Right lobe of liver (tissue), 6 donors: ENCODE data around the gene CACNB2. TPM values are rescaled to one million over a fixed set of nuclear protein-coding genes. Genes with fewer than 3 reads are reported as not detected.
"Not testable (repeated sequence)": the region's sequence is repeated elsewhere in the genome, so short reads cannot be mapped to it uniquely, and the experiment has no call there.

ENCODE experiments used
- ATAC-seq, 4 donors: fragments of 200-7000 bp; cut with Tn5 transposase; one replicate each; pipeline ENCODE4 v1.9.1; 2020; ENCODE audit warnings: mild to moderate bottlenecking in 4 of 4, moderate library complexity in 4 of 4
- DNase-seq, 3 donors: peaks; one replicate each; pipeline ENCODE4 v3.0.0-alpha.2; 2020
- H3K27ac ChIP-seq, 3 donors: fragments of 200-600 bp; one replicate each; pipeline ENCODE4 v1.8.0; 2022
- H3K27me3 ChIP-seq, 2 donors: fragments of 200-600 bp; one replicate each; pipeline ENCODE4 v1.8.0; 2022
- H3K36me3 ChIP-seq, 4 donors: fragments of 200-600 bp; sonication (generic) in 1 of 4; one replicate each; pipeline versions ENCODE4 v1.5.1 to v1.8.0; 2017 to 2022; ENCODE audit warnings: control low read depth in 1 of 4
- H3K4me1 ChIP-seq, 4 donors: fragments of 200-600 bp; sonication (generic) in 1 of 4; one replicate each; pipeline versions ENCODE4 v1.5.1 to v1.8.0; 2017 to 2022; ENCODE audit warnings: control low read depth in 1 of 4
- H3K4me3 ChIP-seq, 3 donors: fragments of 200-600 bp; one replicate each; pipeline ENCODE4 v1.8.0; 2022
- H3K9me3 ChIP-seq, 4 donors: fragments of 200-600 bp; sonication (generic) in 1 of 4; one replicate each; pipeline versions ENCODE4 v1.5.1 to v1.8.0; 2017 to 2022; ENCODE audit warnings: control low read depth in 1 of 4
- POLR2A ChIP-seq: fragments of 450-650 bp; IDR thresholded peaks from one replicate; pipeline ENCODE4 v1.6.1; 2017; ENCODE audit warnings: antibody characterized with exemption, mild to moderate bottlenecking
- WGBS: methylation state at CpG from one replicate; pipeline ENCODE4 v1.1.6; 2018; ENCODE audit warnings: low coverage, low lambda C conversion rate; ENCODE audit not compliant: insufficient coverage; ENCODE audit errors: missing lambda C conversion rate; 5-methylcytosine and 5-hydroxymethylcytosine counted together
- intact Hi-C, 2 donors: fragments of 100-400 bp; cut with DNase I; formaldehyde crosslinking; loops; one replicate each; pipeline versions ENCODE4 v1.11.2 to v1.14.1; 2022
- total RNA-seq, 6 experiments: library from RNA; depleted of rRNA in 2 of 6; stranded (reverse); fragments of >200 nt in 2 of 6; fragmentation: NEBNext Ultra II Directional in 3 of 6; extraction: Animal tissue kit (Norgen Biotek cat#: 25700) in 3 of 6; gene quantifications; one replicate each; pipeline versions ENCODE4 v1.1.0 to v1.2.4, GENCODE V29; 2016 to 2023
- TF ChIP-seq, protein P1 (sequence below), 4 donors: fragments of 200-600 bp in 3 of 4; fragments of 450-650 bp in 1 of 4; IDR thresholded peaks; one replicate each; pipeline versions ENCODE4 v1.5.1 to v1.8.0; 2016 to 2022; ENCODE audit warnings: antibody characterized with exemption in 4 of 4, mild to moderate bottlenecking in 2 of 4
- donor health status: DM: no; HTN: yes; CAD: no.
- donor health status: DM: no; HTN: no; CAD: no.
- donor health status: DM: no; HTN: no; CAD: no.
- donor health status: DM: no; HTN: yes; CAD: no.
- donor health status: DM: no; HTN: yes; CAD: no.

CACNB2 gene
- total RNA-seq, 6 experiments from 2014 or later, result 0.12 to 1.8 (median 1.0) TPM; not detected in 1

DNA sequence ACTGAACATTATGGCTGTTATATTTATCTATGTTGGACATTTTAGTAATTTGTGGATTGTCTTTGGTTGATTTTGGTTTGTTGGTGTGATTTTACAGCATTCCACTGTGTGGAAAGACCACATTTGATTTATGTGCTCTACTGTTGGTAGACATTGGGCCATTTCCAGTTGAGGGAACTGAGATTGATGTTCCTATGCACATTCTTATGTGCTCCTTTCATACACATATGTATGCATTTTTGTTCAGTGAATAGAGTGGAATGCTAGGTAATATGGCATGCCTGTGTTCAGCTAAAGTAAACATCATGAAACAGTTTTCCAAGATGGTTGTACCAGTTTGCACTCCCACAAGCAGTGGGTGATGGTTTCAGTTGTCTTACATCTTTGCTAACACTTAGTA lies 15.1 kb downstream of the CACNB2 start:
- no peaks in the 10 kb centered on the region for H3K4me1 ChIP-seq
- H3K36me3 ChIP-seq, result no peaks in the 10 kb centered on the region
- H3K27ac ChIP-seq, result no peak overlapping the region
- intact Hi-C loops, result no loop called here
- no peaks in the 10 kb centered on the region for H3K9me3 ChIP-seq
- TF ChIP-seq, protein P1, sequence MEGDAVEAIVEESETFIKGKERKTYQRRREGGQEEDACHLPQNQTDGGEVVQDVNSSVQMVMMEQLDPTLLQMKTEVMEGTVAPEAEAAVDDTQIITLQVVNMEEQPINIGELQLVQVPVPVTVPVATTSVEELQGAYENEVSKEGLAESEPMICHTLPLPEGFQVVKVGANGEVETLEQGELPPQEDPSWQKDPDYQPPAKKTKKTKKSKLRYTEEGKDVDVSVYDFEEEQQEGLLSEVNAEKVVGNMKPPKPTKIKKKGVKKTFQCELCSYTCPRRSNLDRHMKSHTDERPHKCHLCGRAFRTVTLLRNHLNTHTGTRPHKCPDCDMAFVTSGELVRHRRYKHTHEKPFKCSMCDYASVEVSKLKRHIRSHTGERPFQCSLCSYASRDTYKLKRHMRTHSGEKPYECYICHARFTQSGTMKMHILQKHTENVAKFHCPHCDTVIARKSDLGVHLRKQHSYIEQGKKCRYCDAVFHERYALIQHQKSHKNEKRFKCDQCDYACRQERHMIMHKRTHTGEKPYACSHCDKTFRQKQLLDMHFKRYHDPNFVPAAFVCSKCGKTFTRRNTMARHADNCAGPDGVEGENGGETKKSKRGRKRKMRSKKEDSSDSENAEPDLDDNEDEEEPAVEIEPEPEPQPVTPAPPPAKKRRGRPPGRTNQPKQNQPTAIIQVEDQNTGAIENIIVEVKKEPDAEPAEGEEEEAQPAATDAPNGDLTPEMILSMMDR (IDR thresholded peaks at IDR 0.05), result no peak
- no peak overlapping the region for H3K4me3 ChIP-seq
- no peak for DNase-seq
- no peak for ATAC-seq
- H3K27me3 ChIP-seq, result no peaks in the 10 kb centered on the region

GRCh38 chr10:18156797-18157196 lies 16.6 kb downstream of the CACNB2 start:
- H3K4me3 ChIP-seq, H3K27ac ChIP-seq, ATAC-seq, H3K4me1 ChIP-seq, DNase-seq, H3K9me3 ChIP-seq, H3K27me3 ChIP-seq, H3K36me3 ChIP-seq, intact Hi-C loops: not testable (repeated sequence)
- WGBS, result 52% methylated on average over 4 of the region's 8 CpGs

DNA sequence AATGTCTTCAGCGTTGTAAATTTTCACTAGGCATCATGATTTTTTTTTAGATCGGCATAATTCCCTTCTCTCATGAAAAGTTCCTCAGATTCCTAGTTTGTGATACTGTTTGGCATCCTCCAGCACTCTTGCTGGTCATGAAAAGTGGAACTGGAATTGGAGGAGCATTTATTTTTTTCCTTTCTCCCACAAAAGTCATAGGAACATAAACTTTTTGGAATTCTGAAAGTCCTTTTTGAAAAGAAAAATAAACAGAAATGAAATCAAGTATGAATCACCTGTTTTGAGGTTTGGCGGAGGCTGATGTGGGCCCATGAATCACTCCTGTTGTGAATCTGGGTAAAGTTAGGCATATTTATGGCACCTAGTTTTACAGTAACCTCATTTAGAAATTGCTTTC lies 17.7 kb downstream of the CACNB2 start:
- intact Hi-C loops, result no loop called here

GRCh38 chr10:18158773-18159265 lies 18.6 kb downstream of the CACNB2 start:
- H3K27ac ChIP-seq, result no peak overlapping the region
- no peaks in the 10 kb centered on the region for H3K9me3 ChIP-seq
- H3K27me3 ChIP-seq, result no peaks in the 10 kb centered on the region
- WGBS, result 59% methylated on average over 2 of the region's 2 CpGs
- DNase-seq (no peak), ATAC-seq (no peak)
- no peaks in the 10 kb centered on the region for H3K4me1 ChIP-seq
- intact Hi-C loops, result no loop called here
- H3K36me3 ChIP-seq, result no peaks in the 10 kb centered on the region
- TF ChIP-seq POLR2A, result no peak
- TF ChIP-seq, protein P1 (IDR thresholded peaks at IDR 0.05), result no peak
- no peak overlapping the region for H3K4me3 ChIP-seq

More for the DNA sequence above, 17.7 kb downstream of the CACNB2 start:
- no peak for TF ChIP-seq POLR2A
- TF ChIP-seq, protein P1 (IDR thresholded peaks at IDR 0.05), result no peak
- ATAC-seq, result no peak
- H3K9me3 ChIP-seq, result no peaks in the 10 kb centered on the region
- H3K36me3 ChIP-seq, result no peaks in the 10 kb centered on the region
- H3K27me3 ChIP-seq, result no peaks in the 10 kb centered on the region
- H3K4me1 ChIP-seq, result no peaks in the 10 kb centered on the region
- no peak overlapping the region for H3K27ac ChIP-seq
- no peak for DNase-seq
- WGBS, result 62% methylated on average over 3 of the region's 3 CpGs
- H3K4me3 ChIP-seq, result no peak overlapping the region

DNA sequence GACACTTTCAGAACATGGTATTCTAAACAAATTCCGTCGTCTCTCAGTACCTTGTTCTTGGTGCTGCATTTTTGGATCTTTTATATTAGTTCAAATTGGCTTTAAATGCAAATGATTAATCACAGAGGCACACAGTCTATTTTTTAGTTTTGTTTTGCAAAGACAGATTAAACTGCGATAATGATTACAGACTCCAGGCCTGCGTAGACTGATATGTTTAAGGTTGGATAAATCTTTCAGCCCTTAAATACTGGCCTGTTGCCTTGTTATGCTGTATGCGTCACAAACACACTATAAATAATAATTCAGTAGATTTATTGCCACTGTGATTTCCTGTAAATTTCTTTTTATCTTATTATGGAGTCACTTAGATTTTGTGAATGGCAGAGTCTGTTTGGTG lies 19.3 kb downstream of the CACNB2 start:
- Histone ChIP-seq H3K27ac (no peak overlapping the region), H3K36me3 (no peaks in the 10 kb centered on the region), H3K4me3 (no peak overlapping the region), H3K9me3 (no peaks in the 10 kb centered on the region), H3K27me3 (no peaks in the 10 kb centered on the region), H3K4me1 (no peaks in the 10 kb centered on the region)
- TF ChIP-seq POLR2A, result no peak
- TF ChIP-seq, protein P1 (IDR thresholded peaks at IDR 0.05), result no peak
- intact Hi-C loops, result no loop called here
- 59% methylated on average over 5 of the region's 5 CpGs for WGBS
- ATAC-seq, result no peak
- no peak for DNase-seq
